HEK293 (cell line): Measurements from ENCODE around the gene SREBF1.

Experiments used
- CTCF ChIA-PET: fragments of 350-600 bp; formaldehyde crosslinking; extraction: SDS; loops from one replicate; lab custom pipeline; 2021; ENCODE audit warnings: antibody characterized with exemption; lab: Yijun Ruan, JAX
- POLR2A ChIA-PET: fragments of 300-600 bp; formaldehyde crosslinking; extraction: SDS; loops from one replicate; lab custom pipeline; 2020; ENCODE audit warnings: antibody characterized with exemption, inconsistent platforms; lab: Yijun Ruan, JAX
- H3K27ac ChIP-seq: fragments of 200-500 bp; sonication (Bioruptor generic); 2 replicates; pipeline ENCODE4 v1.5.1; 2014; ENCODE audit warnings: low read depth, low read length, control low read depth, inconsistent platforms; ENCODE audit errors: extremely low read depth
- H3K36me3 ChIP-seq, 2 experiments: fragments of 200-500 bp in 1 of 2; sonication (Bioruptor generic) in 1 of 2; 1 replicate in 1 of 2; 2 replicates in 1 of 2; pipeline ENCODE4 v1.5.1; 2014 to 2017; ENCODE audit warnings: inconsistent platforms in 2 of 2, low read length in 2 of 2; ENCODE audit not compliant: control insufficient read depth in 2 of 2, insufficient read depth in 1 of 2
- H3K4me1 ChIP-seq: fragments of 200-500 bp; sonication (Bioruptor generic); 2 replicates; pipeline ENCODE4 v1.5.1; 2014; ENCODE audit warnings: mild to moderate bottlenecking, low read length, inconsistent platforms; ENCODE audit not compliant: control insufficient read depth, insufficient read depth
- H3K4me3 ChIP-seq: 2 replicates; pipeline ENCODE4 v1.5.1; 2011; ENCODE audit warnings: low read depth, mild to moderate bottlenecking, control low read depth, low read length, moderate library complexity
- H3K9me3 ChIP-seq: fragments of 200-500 bp; sonication (Bioruptor generic); 2 replicates; pipeline ENCODE4 v1.5.1; 2014; ENCODE audit warnings: low read depth, low read length, inconsistent platforms; ENCODE audit not compliant: control insufficient read depth, insufficient read depth
- HOXC10 ChIP-seq: sonication (generic); formaldehyde crosslinking; IDR thresholded peaks from 2 replicates; pipeline ENCODE4 v1.8.1; 2023; ENCODE audit warnings: mild to moderate bottlenecking, missing genetic modification reagents
- IKZF3 ChIP-seq: fragments of 450-650 bp; IDR thresholded peaks from 2 replicates; pipeline ENCODE4 v1.5.0; 2018; ENCODE audit warnings: missing biosample characterization, mild to moderate bottlenecking, missing genetic modification characterization, moderate library complexity
- ZFP69B ChIP-seq: fragments of 450-650 bp; formaldehyde crosslinking; IDR thresholded peaks from 2 replicates; pipeline ENCODE4 v1.5.1; 2016; ENCODE audit warnings: missing biosample characterization, missing genetic modification characterization
- ZNF132 ChIP-seq: fragments of 450-650 bp; formaldehyde crosslinking; IDR thresholded peaks from 2 replicates; pipeline ENCODE4 v1.5.1; 2017; ENCODE audit warnings: missing biosample characterization, missing genetic modification characterization, borderline replicate concordance
- ZNF2 ChIP-seq: fragments of 450-650 bp; formaldehyde crosslinking; IDR thresholded peaks from 2 replicates; pipeline ENCODE4 v1.5.1; 2016; ENCODE audit warnings: missing biosample characterization, missing genetic modification characterization
- ZNF354C ChIP-seq: fragments of 450-650 bp; formaldehyde crosslinking; IDR thresholded peaks from 2 replicates; pipeline ENCODE4 v1.5.1; 2016; ENCODE audit warnings: missing biosample characterization, missing genetic modification characterization, low read depth, borderline replicate concordance
- ZNF473 ChIP-seq: fragments of 450-650 bp; formaldehyde crosslinking; IDR thresholded peaks from 2 replicates; pipeline ENCODE4 v1.5.1; 2017; ENCODE audit warnings: missing biosample characterization, missing genetic modification characterization
- ZNF571 ChIP-seq: fragments of 450-650 bp; formaldehyde crosslinking; IDR thresholded peaks from 2 replicates; pipeline ENCODE4 v1.5.0; 2017; ENCODE audit warnings: missing biosample characterization, missing genetic modification characterization
- ZNF610 ChIP-seq: fragments of 450-650 bp; formaldehyde crosslinking; IDR thresholded peaks from 2 replicates; pipeline ENCODE4 v1.5.1; 2016; ENCODE audit warnings: missing biosample characterization, missing genetic modification characterization, borderline replicate concordance
- ZNF660 ChIP-seq: fragments of 450-650 bp; IDR thresholded peaks from 2 replicates; pipeline ENCODE4 v1.5.1; 2018; ENCODE audit warnings: missing biosample characterization, mild to moderate bottlenecking, missing genetic modification characterization
- TF ChIP-seq, protein P1 (sequence below): fragments of 450-650 bp; formaldehyde crosslinking; IDR thresholded peaks from 2 replicates; pipeline ENCODE4 v1.5.1; 2016; ENCODE audit warnings: missing biosample characterization, missing genetic modification characterization, borderline replicate concordance
- TF ChIP-seq, protein P2 (sequence below): fragments of 450-650 bp; formaldehyde crosslinking; IDR thresholded peaks from 2 replicates; pipeline ENCODE4 v1.5.1; 2016; ENCODE audit warnings: missing biosample characterization, missing genetic modification characterization
- TF ChIP-seq, protein P3 (sequence below): fragments of 450-650 bp; formaldehyde crosslinking; IDR thresholded peaks from 2 replicates; pipeline ENCODE4 v1.5.1; 2017; ENCODE audit warnings: missing biosample characterization, missing genetic modification characterization
- TF ChIP-seq, protein P4 (sequence below): fragments of 450-650 bp; formaldehyde crosslinking; IDR thresholded peaks from 2 replicates; pipeline ENCODE4 v1.5.1; 2016; ENCODE audit warnings: missing biosample characterization, missing genetic modification characterization
- TF ChIP-seq, protein P5 (sequence below): fragments of 450-650 bp; formaldehyde crosslinking; IDR thresholded peaks from 2 replicates; pipeline ENCODE4 v1.5.1; 2016; ENCODE audit warnings: missing biosample characterization, missing genetic modification characterization
- TF ChIP-seq, protein P6 (sequence below): fragments of 450-650 bp; formaldehyde crosslinking; conservative IDR thresholded peaks from 2 replicates; pipeline ENCODE4 v1.5.1; 2016; ENCODE audit warnings: low read depth, missing biosample characterization, missing genetic modification characterization

SREBF1 gene

DNA sequence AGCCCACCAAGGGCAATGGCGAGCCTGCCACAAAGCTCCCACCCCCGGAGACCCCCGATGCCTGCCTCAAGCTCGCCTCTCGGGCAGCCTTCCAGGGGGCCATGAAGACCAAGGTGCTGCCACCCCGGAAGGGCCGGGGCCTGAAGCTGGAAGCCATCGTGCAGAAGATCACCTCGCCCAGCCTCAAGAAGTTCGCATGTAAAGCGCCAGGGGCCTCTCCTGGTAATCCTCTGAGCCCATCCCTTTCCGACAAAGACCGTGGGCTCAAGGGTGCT is 40.1 kb downstream of the SREBF1 start:
- TF ChIP-seq ZNF660 (tag by site-specific recombination): no peak
- TF ChIP-seq, protein P1, sequence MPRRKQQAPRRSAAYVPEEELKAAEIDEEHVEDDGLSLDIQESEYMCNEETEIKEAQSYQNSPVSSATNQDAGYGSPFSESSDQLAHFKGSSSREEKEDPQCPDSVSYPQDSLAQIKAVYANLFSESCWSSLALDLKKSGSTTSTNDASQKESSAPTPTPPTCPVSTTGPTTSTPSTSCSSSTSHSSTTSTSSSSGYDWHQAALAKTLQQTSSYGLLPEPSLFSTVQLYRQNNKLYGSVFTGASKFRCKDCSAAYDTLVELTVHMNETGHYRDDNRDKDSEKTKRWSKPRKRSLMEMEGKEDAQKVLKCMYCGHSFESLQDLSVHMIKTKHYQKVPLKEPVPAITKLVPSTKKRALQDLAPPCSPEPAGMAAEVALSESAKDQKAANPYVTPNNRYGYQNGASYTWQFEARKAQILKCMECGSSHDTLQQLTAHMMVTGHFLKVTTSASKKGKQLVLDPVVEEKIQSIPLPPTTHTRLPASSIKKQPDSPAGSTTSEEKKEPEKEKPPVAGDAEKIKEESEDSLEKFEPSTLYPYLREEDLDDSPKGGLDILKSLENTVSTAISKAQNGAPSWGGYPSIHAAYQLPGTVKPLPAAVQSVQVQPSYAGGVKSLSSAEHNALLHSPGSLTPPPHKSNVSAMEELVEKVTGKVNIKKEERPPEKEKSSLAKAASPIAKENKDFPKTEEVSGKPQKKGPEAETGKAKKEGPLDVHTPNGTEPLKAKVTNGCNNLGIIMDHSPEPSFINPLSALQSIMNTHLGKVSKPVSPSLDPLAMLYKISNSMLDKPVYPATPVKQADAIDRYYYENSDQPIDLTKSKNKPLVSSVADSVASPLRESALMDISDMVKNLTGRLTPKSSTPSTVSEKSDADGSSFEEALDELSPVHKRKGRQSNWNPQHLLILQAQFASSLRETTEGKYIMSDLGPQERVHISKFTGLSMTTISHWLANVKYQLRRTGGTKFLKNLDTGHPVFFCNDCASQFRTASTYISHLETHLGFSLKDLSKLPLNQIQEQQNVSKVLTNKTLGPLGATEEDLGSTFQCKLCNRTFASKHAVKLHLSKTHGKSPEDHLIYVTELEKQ (tag by site-specific recombination): no peak
- TF ChIP-seq ZNF354C: no peak
- TF ChIP-seq ZNF132 (tag by site-specific recombination): no peak
- TF ChIP-seq HOXC10 (CRISPR knock-in tag): no peak
- TF ChIP-seq, protein P2, sequence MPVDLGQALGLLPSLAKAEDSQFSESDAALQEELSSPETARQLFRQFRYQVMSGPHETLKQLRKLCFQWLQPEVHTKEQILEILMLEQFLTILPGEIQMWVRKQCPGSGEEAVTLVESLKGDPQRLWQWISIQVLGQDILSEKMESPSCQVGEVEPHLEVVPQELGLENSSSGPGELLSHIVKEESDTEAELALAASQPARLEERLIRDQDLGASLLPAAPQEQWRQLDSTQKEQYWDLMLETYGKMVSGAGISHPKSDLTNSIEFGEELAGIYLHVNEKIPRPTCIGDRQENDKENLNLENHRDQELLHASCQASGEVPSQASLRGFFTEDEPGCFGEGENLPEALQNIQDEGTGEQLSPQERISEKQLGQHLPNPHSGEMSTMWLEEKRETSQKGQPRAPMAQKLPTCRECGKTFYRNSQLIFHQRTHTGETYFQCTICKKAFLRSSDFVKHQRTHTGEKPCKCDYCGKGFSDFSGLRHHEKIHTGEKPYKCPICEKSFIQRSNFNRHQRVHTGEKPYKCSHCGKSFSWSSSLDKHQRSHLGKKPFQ: no peak
- TF ChIP-seq, protein P3, sequence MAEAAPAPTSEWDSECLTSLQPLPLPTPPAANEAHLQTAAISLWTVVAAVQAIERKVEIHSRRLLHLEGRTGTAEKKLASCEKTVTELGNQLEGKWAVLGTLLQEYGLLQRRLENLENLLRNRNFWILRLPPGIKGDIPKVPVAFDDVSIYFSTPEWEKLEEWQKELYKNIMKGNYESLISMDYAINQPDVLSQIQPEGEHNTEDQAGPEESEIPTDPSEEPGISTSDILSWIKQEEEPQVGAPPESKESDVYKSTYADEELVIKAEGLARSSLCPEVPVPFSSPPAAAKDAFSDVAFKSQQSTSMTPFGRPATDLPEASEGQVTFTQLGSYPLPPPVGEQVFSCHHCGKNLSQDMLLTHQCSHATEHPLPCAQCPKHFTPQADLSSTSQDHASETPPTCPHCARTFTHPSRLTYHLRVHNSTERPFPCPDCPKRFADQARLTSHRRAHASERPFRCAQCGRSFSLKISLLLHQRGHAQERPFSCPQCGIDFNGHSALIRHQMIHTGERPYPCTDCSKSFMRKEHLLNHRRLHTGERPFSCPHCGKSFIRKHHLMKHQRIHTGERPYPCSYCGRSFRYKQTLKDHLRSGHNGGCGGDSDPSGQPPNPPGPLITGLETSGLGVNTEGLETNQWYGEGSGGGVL (tag by site-specific recombination): no peak
- TF ChIP-seq, protein P4, sequence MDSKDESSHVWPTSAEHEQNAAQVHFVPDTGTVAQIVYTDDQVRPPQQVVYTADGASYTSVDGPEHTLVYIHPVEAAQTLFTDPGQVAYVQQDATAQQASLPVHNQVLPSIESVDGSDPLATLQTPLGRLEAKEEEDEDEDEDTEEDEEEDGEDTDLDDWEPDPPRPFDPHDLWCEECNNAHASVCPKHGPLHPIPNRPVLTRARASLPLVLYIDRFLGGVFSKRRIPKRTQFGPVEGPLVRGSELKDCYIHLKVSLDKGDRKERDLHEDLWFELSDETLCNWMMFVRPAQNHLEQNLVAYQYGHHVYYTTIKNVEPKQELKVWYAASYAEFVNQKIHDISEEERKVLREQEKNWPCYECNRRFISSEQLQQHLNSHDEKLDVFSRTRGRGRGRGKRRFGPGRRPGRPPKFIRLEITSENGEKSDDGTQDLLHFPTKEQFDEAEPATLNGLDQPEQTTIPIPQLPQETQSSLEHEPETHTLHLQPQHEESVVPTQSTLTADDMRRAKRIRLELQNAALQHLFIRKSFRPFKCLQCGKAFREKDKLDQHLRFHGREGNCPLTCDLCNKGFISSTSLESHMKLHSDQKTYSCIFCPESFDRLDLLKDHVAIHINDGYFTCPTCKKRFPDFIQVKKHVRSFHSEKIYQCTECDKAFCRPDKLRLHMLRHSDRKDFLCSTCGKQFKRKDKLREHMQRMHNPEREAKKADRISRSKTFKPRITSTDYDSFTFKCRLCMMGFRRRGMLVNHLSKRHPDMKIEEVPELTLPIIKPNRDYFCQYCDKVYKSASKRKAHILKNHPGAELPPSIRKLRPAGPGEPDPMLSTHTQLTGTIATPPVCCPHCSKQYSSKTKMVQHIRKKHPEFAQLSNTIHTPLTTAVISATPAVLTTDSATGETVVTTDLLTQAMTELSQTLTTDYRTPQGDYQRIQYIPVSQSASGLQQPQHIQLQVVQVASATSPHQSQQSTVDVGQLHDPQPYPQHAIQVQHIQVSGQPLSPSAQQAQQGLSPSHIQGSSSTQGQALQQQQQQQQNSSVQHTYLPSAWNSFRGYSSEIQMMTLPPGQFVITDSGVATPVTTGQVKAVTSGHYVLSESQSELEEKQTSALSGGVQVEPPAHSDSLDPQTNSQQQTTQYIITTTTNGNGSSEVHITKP (tag by site-specific recombination): no peak
- TF ChIP-seq, protein P5, sequence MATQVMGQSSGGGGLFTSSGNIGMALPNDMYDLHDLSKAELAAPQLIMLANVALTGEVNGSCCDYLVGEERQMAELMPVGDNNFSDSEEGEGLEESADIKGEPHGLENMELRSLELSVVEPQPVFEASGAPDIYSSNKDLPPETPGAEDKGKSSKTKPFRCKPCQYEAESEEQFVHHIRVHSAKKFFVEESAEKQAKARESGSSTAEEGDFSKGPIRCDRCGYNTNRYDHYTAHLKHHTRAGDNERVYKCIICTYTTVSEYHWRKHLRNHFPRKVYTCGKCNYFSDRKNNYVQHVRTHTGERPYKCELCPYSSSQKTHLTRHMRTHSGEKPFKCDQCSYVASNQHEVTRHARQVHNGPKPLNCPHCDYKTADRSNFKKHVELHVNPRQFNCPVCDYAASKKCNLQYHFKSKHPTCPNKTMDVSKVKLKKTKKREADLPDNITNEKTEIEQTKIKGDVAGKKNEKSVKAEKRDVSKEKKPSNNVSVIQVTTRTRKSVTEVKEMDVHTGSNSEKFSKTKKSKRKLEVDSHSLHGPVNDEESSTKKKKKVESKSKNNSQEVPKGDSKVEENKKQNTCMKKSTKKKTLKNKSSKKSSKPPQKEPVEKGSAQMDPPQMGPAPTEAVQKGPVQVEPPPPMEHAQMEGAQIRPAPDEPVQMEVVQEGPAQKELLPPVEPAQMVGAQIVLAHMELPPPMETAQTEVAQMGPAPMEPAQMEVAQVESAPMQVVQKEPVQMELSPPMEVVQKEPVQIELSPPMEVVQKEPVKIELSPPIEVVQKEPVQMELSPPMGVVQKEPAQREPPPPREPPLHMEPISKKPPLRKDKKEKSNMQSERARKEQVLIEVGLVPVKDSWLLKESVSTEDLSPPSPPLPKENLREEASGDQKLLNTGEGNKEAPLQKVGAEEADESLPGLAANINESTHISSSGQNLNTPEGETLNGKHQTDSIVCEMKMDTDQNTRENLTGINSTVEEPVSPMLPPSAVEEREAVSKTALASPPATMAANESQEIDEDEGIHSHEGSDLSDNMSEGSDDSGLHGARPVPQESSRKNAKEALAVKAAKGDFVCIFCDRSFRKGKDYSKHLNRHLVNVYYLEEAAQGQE (tag by site-specific recombination): no peak
- TF ChIP-seq, protein P6, sequence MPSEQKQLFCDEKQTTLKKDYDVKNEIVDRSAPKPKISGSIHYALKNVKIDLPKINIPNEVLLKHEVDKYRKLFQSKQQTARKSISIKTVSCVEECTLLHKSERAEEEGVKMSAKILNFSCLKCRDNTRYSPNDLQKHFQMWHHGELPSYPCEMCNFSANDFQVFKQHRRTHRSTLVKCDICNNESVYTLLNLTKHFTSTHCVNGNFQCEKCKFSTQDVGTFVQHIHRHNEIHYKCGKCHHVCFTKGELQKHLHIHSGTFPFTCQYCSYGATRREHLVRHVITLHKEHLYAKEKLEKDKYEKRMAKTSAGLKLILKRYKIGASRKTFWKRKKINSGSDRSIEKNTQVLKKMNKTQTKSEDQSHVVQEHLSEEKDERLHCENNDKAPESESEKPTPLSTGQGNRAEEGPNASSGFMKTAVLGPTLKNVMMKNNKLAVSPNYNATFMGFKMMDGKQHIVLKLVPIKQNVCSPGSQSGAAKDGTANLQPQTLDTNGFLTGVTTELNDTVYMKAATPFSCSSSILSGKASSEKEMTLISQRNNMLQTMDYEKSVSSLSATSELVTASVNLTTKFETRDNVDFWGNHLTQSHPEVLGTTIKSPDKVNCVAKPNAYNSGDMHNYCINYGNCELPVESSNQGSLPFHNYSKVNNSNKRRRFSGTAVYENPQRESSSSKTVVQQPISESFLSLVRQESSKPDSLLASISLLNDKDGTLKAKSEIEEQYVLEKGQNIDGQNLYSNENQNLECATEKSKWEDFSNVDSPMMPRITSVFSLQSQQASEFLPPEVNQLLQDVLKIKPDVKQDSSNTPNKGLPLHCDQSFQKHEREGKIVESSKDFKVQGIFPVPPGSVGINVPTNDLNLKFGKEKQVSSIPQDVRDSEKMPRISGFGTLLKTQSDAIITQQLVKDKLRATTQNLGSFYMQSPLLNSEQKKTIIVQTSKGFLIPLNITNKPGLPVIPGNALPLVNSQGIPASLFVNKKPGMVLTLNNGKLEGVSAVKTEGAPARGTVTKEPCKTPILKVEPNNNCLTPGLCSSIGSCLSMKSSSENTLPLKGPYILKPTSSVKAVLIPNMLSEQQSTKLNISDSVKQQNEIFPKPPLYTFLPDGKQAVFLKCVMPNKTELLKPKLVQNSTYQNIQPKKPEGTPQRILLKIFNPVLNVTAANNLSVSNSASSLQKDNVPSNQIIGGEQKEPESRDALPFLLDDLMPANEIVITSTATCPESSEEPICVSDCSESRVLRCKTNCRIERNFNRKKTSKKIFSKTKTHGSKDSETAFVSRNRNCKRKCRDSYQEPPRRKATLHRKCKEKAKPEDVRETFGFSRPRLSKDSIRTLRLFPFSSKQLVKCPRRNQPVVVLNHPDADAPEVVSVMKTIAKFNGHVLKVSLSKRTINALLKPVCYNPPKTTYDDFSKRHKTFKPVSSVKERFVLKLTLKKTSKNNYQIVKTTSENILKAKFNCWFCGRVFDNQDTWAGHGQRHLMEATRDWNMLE (tag by site-specific recombination): no peak
- no peak for TF ChIP-seq ZFP69B
- no peak for TF ChIP-seq IKZF3
- no peak for TF ChIP-seq ZNF610 (tag by site-specific recombination)
- TF ChIP-seq ZNF473: no peak
- no peak for TF ChIP-seq ZNF571 (tag by site-specific recombination)
- no peak for TF ChIP-seq ZNF2 (tag by site-specific recombination)
- H3K4me3 ChIP-seq: no peak overlapping the region
- CTCF ChIA-PET: no interaction called here
- no peaks in the 10 kb centered on the region for H3K9me3 ChIP-seq
- no peak overlapping the region for H3K27ac ChIP-seq
- POLR2A ChIA-PET: interaction anchor here (0.7 kb wide), 1 partner anchor 39 kb away, joined by 3 read pairs; no protein-coding TSS in a partner anchor
- no peaks in the 10 kb centered on the region for H3K4me1 ChIP-seq
- H3K36me3 ChIP-seq: peaks cover 3 to 70% of the 10 kb centered on the region in 2 experiments; a peak in 2 of 3 replicates
